Nasal cavity respiratory epithelium epithelial cell of viscerocranial mucosa (primary cell): ENCODE data around the gene FBN1. TPM values are rescaled to one million over a fixed set of nuclear protein-coding genes. Genes with fewer than 3 reads are reported as not detected.

ENCODE experiments used
- total RNA-seq: library from RNA; depleted of rRNA; stranded (reverse); fragments of >200 nt; gene quantifications from 2 replicates; pipeline ENCODE4 v1.2.3, GENCODE V29; 2014

Gene FBN1
- total RNA-seq, result 1.0 and 3.2 TPM in 2 replicates

DNA sequence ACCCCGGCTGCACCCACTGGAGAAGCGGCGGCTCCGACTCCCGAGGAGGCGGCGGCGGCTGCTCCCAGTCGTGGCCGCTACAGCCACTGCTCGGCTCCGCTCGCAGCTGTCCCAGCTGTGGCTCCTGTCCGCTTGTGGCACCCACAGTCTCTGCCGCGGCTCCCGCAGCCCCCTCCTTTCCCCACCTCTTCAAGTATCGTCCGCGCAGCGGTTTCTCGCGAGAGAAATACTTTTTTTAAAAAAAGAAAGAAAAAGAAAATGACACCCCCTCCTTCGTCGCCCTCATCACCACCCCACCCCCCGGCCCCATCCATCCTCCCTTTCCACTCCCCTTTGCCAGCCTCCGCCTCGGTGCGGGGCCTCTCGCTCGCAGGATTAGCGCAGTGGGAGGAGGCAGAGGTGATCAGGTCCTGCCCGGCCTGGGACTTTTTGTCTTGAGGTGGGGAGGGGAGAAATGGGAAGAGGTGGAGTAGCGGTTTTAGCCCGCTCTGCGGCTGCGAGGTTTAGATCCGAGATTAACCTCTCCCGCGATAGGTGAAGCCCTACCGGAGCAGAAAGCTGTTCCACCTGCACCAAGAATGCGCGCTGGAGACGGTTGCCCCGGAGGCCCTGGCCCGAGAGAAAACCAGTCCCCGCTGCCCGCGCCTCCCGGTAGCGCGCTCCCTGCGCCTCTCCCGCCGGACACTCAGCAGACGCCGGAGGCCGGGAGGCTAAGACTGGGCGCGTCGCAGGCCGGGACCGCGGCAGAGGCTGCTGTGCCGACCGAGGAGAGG lies at the start of gene FBN1:
TSS of gene FBN1 (minus strand) at position 152 of the 773 bp plus-strand sequence. CDS start 940 bp downstream, outside the sequence.

Other genes with a start within 250 kb of the FBN1 start
- gene CEP152, start 165.4 kb upstream of the FBN1 start, total RNA-seq, result 7.1 and 8.5 TPM in 2 replicates
- 70.7 and 73.7 TPM in 2 replicates for gene EID1, start 232.4 kb upstream of the FBN1 start, total RNA-seq